NCI-H1105 (cell line): Measurements from ENCODE around the gene ZNF442.
"Not testable (repeated sequence)": the region's sequence is repeated elsewhere in the genome, so short reads cannot be mapped to it uniquely, and the experiment has no call there.

Experiments
- DNase-seq: peaks from one replicate; lab custom pipeline; 2025; lab: John Stamatoyannopoulos, UW

The ZNF442 gene

GRCh38 chr19:12330340-12330739, 35.1 kb downstream of the ZNF442 start:
- DNase-seq: no peak

GRCh38 chr19:12325690-12326089, 39.8 kb downstream of the ZNF442 start:
- DNase-seq: no peak

GRCh38 chr19:12318782-12319413, 46.6 kb downstream of the ZNF442 start:
- DNase-seq: no peak

DNA sequence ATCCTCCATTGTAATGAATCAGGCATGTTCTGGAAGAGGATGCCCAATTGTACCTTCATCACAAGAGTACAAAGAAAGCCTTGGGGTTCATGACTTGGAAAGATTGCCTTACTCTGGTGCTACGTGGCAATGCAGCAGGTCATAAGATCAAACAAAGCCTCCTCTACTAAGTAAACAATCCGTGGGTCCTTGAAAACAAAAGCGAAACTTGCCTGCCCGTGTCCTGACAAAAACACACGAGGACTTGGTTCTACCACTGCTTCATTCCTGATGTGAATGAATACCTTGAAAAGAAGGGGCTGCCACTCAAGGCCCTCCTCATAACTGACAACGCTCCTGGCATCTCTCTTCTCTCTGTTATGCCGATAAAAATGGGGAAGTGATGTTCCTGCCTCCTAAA, 50.9 kb downstream of the ZNF442 start:
- no peak for DNase-seq

DNA sequence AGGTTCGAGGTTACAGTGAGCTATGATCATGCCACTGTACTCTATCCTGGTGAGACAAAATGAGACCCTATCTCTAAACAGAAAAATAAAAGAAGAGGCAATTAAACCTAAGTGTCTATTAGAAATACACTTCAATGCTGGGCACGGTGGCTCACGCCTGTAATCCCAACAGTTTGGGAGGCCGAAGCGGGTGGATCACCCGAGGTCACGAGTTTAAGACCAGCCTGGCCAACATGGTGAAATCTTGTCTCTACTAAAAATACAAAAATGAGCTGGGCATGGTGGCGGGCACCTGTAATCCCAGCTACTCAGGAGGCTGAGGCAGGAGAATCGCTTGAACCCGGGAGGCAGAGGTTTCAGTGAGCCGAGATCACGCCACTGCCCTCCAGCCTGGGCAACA, 56.6 kb downstream of the ZNF442 start:
- not testable (repeated sequence) for DNase-seq
